ENCODE results near the gene NUP210.
A peak's percentile ranks its signal among the peaks of the same experiment; 100 is the strongest.

NUP210 gene

GRCh38 chr3:13364602-13365271 is 55.4 kb downstream of the NUP210 start:
- intact Hi-C loops (cut with DNase I): no loop called here
- peak in 39 of 42 donors; percentile 19 to 87 (median 61) for DNase-seq

DNA sequence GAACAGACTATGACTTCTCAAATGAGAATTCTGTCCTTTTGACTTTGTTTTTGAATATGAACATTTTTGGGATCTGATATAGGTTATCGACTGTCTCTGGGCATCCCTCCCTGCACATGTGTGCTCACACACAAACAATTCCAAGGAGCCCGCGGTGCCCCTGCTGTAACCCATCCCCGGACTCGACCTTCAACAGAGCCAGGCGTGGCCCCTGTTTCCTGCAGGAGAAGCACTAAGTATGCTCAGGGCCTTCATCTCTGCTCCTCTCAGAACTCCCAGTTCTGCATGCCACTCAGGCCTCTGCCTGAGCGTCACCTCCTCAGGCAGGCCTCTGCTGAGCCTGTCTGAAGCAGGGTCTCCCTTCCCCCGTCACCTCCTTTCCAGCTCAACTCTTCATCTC is 57.6 kb downstream of the NUP210 start:
- DNase-seq: no peak
- intact Hi-C loops (cut with DNase I): no loop called here

DNA sequence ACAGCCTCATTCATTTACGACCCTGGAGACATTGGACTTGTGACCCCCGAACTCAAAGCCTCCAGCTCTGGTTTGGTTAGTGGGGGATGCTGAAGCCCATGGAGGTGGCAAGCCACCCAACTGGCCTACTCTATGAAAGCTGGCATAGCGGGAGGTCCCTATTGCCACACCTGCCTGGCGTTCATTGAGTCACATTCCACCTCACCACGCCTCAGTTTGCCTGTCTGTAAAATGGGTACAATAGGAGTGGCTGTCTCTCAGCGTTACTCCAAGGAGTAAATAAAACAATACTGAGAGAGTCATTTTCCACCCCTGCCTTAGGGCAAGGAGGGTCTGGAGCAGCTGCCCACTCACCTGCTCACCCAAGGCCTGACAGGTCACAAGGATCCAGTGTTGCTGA is 60.2 kb downstream of the NUP210 start:
- DNase-seq: no peak
- intact Hi-C loops (cut with DNase I): no loop called here

DNA sequence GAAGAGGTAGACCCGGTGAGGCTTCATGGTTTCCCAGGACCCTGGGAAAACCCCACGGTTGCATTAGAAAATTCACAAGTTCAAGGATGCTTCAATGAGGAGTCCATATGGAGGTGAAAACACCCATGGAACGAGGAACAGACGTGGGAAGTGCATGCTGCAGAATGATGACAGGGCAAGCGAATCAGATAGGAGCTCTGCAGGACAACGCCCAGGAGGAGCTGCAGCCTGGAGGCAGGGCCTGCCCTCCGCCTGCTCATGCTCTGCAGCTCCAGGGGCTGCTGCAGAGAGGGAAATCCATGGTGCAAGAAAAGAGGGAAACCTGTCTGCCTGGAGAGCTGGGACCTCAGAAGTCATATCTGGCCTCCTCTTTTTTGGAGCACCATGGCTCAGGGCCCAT is 61.5 kb downstream of the NUP210 start:
- intact Hi-C loops (cut with DNase I): no loop called here

DNA sequence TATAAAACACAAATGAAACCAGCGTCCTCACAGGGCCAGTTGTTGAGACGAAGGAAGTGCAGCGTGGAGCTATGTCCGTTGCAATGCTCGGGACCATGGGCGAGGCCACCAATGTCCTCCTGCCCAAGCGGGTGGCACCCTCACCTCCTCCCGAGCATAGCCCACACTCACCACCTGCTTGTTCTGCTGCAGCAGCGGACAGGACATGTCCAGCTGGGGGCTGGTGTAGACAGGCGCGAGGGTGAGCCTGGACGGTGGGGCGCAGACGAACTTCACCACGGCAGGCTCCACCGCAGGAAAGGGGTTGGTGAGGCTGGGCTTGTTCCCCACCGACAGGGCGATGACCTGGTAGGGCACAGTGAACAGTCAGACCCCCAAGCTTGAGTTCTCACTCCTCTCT is 62.1 kb downstream of the NUP210 start:
- intact Hi-C loops (cut with DNase I): no loop called here

More for the DNA sequence above, 61.5 kb downstream of the NUP210 start:
- DNase-seq: peak in 1 of 42 donors; percentile 23

GRCh38 chr3:13357074-13357473 is 63.0 kb downstream of the NUP210 start:
- intact Hi-C loops (cut with DNase I): no loop called here
- peak in 30 of 42 donors; percentile 24 to 82 (median 57) for DNase-seq

More for the DNA sequence above, 62.1 kb downstream of the NUP210 start:
- no peak for DNase-seq

GRCh38 chr3:13353936-13354542 is 66.1 kb downstream of the NUP210 start:
- intact Hi-C loops (cut with DNase I): no loop called here
- DNase-seq: no peak

DNA sequence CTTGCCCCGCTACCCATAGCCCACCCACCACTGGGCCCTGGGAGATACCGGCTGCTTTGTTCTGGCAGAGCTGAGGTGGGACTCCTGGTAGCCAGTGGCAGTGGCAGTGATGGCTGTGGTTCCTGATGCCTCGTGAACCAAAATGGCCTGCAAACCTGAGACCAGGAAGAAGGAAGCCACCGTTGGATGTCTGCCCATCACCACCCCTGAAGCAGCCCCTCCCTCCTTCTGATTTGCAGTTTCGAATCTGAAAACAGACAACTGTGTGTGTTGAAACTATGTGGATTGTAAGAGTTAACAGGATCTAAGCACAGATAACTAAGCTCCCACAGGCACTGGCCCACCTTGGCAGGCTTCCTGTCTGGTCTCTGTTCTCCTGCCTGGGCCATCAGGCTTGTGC is 66.6 kb downstream of the NUP210 start:
- DNase-seq: no peak
- intact Hi-C loops (cut with DNase I): no loop called here

DNA sequence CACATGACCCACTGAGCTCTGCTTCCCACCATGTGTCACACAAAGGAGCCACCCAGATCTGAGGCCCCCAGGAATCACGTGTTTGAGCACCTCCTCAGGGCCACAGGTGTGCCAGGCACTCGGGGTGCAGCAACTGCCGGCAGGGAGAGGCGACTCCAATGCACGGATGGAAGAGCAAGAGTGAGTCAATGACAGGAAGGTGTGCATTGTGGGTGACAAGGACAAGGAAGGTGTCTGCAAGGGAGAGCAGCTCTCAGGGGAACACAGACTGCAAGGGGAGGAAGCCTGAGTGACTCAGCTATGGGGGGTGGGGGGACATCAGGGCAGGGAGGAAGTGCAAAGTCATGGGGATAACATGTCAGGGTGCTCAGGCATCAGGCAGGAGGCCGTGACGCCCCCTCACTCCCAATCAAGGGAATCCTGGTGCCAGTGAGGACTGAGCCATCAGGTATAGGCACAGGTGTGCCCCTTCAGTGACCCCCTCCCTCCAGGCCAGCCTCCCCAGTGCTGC is 67.4 kb downstream of the NUP210 start:
- DNase-seq: peak in 25 of 42 donors; percentile 15 to 79 (median 44)
- intact Hi-C loops (cut with DNase I): no loop called here

- intact Hi-C loops (cut with DNase I): no loop called here
- no peak for DNase-seq
Observed at GRCh38 chr3:13349823-13350222, 70.3 kb downstream of the NUP210 start.

- DNase-seq: no peak
- intact Hi-C loops (cut with DNase I): no loop called here
Observed at GRCh38 chr3:13348661-13349396, 71.3 kb downstream of the NUP210 start.

- DNase-seq: no peak
- intact Hi-C loops (cut with DNase I): no loop called here
Observed at GRCh38 chr3:13348100-13348499, 72.0 kb downstream of the NUP210 start.

DNA sequence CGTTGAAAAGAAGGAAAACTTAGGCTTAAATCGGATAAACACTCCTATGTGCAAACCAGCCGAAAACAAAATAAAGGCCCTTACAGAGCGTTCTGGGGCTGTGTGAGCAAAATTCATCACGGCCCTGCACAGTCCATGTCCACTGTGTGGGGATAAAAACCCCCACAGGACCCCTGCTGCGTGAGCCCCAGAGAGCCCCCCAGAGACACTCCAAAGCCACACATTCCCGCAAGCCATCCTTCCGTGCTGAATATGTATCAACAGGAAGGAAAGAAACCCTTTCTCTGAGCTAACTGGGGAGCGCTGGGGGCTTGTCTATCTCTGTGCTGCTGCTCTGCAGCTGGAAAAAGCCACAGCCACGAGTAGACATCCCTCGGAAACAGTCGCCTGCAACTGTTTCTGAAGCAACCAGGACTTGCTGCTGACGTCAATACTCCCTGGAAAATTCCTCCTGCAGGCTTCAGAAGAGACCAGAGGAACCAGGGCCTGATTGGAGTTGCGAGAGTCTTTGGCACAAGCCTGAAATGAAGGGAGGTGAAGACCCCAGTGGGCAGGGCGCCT is 72.7 kb downstream of the NUP210 start:
- DNase-seq: peak in 11 of 42 donors; percentile 9 to 62 (median 37)
- intact Hi-C loops (cut with DNase I): no loop called here

GRCh38 chr3:13346481-13347389 is 73.4 kb downstream of the NUP210 start:
- peak; percentile 34 to 91 (median 64) for DNase-seq
- intact Hi-C loops (cut with DNase I): no loop called here

GRCh38 chr3:13345772-13346171 is 74.3 kb downstream of the NUP210 start:
- intact Hi-C loops (cut with DNase I): no loop called here

DNA sequence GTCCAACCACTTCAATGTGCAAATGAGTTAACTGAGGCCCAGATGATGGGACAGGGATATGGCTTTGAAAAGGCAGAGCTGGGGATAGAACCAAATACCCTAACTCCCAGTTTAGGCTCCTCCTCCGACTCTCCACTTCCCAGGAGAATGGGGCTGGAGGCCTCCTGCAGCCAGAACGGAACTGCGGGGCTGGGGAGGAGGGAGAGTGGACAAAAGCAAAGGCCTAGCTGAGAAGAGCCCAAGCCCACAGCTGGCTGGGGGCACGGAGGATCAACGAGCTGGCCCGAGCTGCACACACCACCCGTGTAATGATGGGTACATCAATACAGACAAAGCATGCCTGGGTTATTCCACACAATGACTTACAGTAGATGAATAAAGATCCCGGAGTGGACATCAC is 74.8 kb downstream of the NUP210 start:
- DNase-seq: no peak
- intact Hi-C loops (cut with DNase I): no loop called here

More at GRCh38 chr3:13345772-13346171, 74.3 kb downstream of the NUP210 start:
- peak in 23 of 42 donors; percentile 34 to 81 (median 52) for DNase-seq

GRCh38 chr3:13344663-13345062 is 75.5 kb downstream of the NUP210 start:
- no peak for DNase-seq
- intact Hi-C loops (cut with DNase I): no loop called here

DNA sequence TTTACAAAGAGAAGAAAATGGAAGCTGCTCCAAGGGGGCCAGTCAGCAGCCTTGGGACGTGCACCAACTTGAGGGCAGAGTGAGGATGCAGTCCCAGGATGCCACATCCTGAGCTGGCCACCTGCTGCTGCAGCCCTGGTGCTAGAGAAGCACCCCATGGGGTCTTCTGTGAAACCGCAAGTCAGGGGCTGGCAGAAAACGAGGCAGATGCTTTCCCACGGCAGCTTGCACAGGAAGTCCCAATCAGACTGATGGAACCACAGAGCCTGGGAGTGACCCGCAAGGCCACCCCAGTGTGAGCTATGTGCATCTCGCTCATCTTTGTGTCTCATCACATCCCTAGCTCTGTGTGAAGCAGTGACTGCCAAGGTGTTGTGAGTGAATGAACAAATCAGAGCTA is 76.5 kb downstream of the NUP210 start:
- intact Hi-C loops (cut with DNase I): no loop called here
- DNase-seq: no peak

Measured in head of caudate nucleus (tissue), 42 donors.